SK-MEL-5 (cell line): Measurements from ENCODE around the gene SLC22A23. TPM values are rescaled to one million over a fixed set of nuclear protein-coding genes. Genes with fewer than 3 reads are reported as not detected.

Source experiments
- DNase-seq: peaks from one replicate; pipeline ENCODE4 v3.0.0-alpha.2; 2016; ENCODE audit warnings: low read depth, low spot score
- in situ Hi-C: cut with HindIII; loops from 2 replicates; pipeline ENCODE4 v1.10.0; 2016; ENCODE audit warnings: low sequenced_read_pairs, high pct_unique_total_duplicates, low pct_unique_long_range_greater_than_20kb
- total RNA-seq: library from RNA; depleted of rRNA; stranded (reverse); fragments of >200 nt; shearing (Covaris generic); gene quantifications from 2 replicates; pipeline ENCODE4 v1.2.3, GENCODE V29; 2014

Gene SLC22A23
- total RNA-seq, 1 experiment from 2014 or later, result 6.2 TPM

DNA sequence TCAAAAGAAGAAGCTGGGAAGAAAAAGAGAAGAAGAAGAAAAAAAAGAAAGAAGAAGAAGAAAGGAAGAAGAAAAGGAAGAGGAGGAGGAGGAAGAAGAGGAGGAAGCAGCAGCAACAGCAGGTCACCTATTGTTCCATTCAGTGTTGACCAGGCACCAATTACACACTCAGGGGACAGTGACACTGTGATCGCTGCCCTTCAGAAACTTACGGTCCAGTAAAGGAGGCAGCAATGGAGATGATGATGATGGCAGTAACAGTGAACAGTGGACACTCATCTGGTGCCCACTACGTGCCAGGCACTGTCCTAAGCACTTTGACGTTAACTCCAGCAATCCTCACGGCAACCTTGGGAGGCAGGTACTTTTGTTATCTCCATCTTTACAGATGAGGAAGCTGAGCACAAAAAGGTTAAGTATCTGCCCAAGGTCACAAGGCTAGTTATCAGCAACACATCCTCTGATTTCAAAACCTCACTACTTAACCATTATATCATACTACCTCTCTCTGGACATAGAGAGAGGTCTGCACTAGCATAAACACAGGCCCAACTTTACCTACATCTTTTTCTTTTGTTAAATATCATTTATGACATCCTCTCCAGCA lies 83.2 kb downstream of the SLC22A23 start:
- no peak for DNase-seq
- in situ Hi-C loops, result no loop called here

DNA sequence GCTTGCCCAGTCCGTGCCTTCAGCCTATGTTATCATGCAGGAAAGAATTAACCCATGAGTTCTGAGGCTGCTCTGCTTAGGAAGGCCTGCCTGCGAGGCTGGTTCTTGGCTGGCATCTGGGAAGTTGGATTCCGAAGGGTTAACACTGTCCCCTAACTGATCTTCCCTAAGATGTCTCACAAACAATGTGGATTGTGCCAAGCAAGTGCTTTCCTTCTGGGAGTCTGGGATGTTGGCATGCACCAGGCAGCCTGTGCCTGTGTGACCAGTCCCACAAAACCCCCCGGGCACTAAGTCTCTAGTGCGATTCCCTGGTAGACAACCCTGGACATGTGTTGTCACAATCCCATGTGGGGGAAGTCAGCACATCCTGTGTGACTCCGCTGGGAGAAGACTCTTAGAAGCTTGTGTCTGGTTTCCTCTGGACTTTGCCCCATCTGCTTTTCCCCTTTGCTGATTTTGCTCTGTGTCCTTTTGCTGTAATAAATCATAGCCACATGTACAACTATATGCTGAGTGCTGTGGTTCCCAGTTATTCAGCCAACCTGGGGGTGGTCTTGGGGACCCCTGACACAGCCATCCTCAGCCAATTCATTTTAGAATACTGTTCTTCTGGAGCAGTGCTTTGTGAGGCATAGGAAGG lies 83.8 kb downstream of the SLC22A23 start:
- DNase-seq, result no peak

DNA sequence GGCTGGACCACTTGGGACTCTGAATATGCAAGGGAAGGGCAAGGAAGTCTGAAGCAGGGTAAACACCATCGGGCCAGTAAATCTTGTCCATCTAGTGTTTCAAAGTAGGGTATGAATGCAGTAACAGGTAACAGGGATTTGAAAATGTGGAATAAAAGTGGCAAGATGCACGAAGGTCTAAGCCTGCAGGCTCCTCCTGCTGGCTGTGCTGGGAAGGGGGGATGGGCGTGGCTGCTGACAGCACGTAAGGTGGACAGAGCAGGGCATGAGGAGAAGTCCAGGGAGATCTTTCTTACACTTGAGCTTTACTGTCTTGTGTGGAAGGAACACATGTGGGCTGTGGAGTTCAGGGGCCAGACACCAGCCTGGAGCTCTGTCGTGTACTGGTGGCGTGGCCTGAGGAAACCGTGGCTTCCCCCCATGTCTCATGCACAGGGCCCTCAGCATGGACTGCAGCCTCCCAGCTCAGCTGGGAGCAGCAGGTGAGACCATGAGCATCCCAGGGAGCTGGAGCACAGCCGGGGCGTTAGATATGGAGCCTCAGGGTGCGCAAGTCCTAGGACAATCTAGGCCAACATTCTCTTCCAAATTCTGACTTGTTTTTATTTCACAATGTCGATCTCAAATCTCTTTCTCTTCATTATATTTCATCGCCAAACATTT lies 84.5 kb downstream of the SLC22A23 start:
- in situ Hi-C loops, result no loop called here
- DNase-seq, result peak; percentile 30

More for the DNA sequence above, 83.8 kb downstream of the SLC22A23 start:
- in situ Hi-C loops, result no loop called here

DNA sequence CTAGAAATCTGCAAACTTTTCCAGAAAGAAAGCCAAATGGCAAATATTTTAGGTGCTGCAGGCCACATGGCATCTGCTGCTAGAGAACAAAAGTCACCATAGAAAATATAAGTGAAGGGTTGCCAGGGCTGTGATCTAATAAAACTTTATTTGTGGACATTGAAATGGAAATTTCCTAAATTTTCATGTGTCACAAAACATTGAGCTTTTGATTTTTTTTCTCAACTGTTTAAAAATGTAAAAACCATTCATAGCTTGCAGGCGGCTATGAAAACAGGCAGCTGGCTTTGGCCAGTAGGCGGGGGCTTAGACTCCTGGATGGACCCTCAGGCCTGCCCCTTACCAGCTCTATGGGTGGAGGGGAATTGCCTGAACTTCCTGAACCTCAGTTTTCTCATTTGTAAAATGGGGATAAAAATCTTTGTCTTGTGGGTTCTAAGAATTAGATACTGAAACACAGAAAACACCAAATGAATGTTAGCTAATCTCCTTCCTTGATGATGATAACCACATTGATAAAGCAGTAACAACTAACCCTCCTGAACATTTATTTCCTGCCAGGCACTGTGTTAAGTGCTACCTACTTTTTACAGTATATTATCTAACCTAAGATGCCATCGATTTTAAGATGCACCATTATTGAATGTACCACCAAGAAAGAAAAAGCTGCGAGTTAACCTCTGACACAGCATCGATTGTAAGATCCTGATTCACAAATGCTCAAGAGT lies 85.5 kb downstream of the SLC22A23 start:
- in situ Hi-C loops, result no loop called here
- DNase-seq, result no peak

DNA sequence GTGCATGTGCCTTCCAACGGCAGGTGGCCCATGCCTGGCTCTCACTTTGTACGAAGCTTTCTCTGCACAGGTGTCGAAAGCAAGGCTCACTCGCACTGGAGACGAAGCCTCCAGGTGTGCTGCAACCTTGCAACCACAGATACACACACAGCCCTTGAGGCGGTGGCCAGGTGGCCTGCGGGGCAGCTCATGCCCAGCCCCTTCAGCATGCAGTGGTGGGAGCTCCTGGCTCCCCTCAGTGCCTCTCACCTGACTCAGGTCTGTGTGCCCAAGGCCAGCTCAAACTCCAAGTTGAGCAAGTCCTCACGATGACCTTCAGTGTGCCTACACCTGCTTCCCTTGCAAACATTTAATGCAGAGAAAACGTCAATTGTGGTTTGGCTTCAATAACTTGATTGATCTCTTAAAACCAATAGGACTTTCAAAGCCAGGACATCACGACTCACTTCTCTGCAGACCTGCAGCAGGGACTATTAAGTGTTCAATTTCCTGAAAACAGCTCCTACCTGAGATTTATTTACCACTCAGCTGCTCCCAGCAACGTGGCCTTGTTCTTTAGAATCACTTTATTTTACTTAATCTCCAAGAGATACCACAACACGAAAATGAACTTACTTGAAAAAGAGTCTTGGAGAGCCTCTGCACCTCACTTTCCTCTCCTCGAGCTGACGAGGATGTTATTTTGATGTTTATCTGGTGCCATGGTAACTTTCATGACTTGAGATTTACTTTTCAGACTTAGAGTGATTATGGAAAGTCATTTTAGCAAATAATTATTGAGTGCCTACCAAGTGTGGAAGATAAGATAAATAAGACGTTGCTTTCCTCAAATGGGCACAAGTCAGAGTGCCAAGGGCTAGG lies 86.3 kb downstream of the SLC22A23 start:
- in situ Hi-C loops, result no loop called here
- DNase-seq, result no peak

DNA sequence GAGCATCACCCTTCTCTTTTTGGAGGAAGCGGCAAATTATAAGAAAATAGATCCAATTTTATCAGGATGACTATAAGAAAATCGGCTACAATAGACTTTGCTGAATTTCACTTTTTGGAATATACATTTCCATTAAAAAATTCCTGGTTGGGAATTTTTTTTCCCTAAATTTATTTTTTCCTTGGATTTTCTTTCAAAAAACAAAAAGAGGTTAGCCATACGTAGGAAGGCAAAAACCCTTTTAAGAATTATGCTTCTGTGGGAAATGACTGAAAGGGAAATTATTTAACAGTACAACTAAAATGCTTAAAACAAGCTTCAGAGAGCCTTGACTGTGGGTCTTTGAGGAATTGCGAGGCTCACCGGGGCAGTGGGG lies 86.9 kb downstream of the SLC22A23 start:
- in situ Hi-C loops, result no loop called here
- DNase-seq, result no peak

DNA sequence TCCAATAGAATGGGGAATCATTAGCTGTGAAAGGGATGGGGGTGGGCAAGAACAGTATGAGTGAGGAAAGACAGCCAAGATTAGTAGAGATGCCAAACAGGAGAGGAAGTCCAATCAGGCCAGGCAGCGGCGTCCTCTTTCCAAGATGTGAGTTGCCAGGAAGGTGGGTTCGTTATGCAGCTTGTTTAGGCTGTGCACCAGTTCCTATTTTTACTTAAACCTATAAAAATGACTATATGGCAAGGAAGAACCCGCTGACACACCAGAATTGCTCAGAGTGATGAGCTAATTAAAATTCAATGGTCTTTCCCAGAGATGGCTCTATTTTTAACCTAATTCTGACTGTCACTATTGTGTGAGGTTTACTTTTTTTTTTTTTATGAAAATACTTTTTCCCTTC lies 88.2 kb downstream of the SLC22A23 start:
- in situ Hi-C loops, result no loop called here
- DNase-seq, result no peak

DNA sequence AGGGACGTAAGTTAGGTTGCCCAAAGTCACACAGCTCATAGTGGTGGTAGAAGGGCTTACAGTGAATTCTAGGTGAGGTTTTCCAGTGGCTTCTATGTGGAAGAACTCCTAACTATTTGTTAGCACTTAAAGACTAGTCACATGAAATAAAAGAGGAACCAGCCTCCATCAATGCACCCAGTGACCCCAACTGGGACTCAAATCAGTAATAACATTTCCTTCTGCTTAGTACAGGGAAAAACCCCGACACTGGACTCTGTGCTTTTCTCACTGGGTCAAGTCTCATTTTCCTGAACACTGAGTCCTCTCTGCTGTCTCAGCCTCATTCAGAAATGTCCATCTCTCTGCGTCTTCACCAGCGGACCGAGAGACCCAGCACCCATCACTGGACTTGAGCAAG lies 89.2 kb downstream of the SLC22A23 start:
- DNase-seq, result no peak
- in situ Hi-C loops, result no loop called here

DNA sequence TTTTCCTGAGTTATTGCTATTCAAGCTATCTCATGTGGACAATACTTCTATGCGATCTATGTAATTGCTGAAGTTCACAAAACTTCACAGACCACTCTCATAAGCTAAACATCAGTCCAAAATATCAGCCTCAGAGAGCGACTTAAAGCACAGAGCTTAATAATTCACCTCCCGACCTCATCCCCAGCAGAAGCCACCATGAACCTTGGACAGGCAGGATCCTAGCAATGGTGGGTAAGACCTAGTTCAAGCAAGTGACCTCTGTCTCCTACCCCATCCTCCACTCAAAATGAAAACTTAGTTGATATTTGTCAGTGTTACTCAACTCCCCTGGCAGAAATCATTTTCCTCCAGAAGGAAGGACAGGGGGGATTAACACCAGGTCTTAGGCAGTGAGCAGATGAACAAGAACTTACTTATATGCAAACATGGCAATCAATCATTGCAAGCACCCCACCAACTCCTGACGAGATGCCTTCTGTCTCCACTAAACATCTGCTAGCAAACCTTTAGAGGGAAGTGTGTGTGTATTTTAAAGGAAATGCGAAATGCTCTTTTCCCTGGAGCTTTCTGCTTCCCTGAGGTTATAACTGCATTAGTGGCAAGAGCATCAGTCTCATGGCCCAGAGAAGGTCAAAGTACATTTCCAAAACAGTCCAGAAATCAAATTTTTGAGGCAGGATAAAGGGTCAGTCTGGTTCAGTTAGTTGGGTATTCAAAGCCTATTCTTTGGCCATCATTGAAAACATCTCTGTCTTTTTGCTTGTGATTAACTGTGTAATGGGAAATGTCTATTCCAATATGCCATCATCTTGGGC lies 90.0 kb downstream of the SLC22A23 start:
- no peak for DNase-seq
- in situ Hi-C loops, result no loop called here

DNA sequence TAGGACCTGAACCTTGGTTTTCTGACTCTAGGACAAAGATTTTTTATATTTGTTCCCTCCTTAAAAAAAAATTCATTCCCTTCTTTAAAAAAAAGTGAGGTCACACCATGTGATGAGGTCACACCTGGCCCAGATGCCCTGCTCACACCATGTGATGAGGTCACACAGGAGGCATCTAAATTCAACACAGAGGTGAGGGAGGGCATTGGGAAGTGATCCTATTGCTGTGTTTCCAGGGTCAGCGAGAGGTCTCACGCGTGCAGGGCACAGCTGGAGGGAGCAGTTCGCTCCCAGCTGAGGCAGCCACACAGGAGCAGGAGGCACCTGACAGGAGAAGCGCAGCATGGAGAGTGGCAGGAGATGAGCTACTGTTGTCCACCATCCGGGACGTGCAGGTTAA lies 92.5 kb downstream of the SLC22A23 start:
- no peak for DNase-seq

DNA sequence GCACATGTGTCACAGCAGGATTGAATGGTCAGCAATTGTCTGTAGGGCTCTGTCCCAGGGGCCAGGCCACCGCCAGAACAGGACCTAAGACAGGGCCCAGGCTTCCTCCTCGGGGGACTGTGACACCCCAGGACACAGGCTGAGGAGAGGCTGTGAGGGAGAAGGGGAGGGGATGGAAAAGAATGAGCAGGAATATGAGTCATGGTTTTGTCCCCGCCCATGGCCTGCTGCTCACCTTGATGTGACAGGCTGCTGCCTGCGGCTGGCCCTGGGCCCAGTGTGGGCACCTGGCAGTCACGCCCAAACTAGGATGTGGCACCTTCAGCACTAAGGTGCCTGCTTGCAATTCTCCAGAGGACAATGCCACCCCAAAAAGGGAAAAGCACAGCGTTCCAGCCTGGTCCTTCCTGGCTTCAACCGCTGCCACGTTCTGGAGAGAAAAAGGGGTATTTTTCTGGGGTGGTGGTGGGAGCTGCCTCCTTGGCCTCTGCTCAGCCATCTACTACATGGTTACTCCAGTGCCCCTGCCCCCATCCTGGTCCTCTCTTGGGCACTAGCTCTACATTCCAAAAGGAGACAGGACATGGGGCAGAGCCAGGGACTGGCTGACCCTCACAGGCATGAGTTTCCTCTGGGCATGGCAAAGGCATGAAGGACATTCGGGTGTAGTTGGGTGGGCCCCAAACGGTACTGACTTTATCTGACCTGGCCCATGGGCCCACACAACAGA lies 93.4 kb downstream of the SLC22A23 start:
- no peak for DNase-seq
- in situ Hi-C loops, result no loop called here

More for the DNA sequence above, 92.5 kb downstream of the SLC22A23 start:
- in situ Hi-C loops, result no loop called here

DNA sequence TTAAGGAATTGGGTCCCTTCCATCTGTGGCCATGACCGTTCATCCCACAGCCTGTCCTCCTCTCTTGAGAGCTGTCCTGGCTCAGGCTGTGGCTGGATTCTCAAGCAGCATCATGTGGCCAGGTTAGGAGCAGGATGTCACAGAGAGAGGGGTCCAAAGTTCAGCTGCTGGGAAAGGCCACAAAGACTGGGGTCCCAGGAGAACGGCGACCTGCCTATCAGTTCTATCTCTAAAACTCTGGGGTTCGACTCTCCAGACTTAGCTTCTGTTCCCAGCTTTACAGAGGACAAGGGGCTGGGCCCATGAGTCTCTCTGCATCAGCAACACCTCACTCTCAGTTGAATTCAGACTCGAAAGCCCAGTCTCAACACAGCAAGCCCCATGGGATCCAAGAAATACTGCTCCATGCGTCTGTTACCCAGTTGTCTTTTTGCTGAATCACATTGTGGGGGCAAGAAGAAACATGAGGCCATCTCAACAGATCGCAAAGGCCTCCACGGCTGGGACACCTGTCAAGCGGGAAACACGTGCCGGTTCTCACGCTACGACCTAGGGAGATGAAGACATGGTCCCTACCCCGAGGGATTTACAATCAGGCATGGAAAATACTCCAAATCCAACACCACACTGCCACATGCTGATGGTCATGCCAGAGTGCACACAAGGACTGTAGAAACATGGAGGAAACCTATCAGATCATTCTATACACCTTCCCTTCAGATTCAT lies 95.4 kb downstream of the SLC22A23 start:
- DNase-seq, result no peak
- in situ Hi-C loops, result no loop called here

DNA sequence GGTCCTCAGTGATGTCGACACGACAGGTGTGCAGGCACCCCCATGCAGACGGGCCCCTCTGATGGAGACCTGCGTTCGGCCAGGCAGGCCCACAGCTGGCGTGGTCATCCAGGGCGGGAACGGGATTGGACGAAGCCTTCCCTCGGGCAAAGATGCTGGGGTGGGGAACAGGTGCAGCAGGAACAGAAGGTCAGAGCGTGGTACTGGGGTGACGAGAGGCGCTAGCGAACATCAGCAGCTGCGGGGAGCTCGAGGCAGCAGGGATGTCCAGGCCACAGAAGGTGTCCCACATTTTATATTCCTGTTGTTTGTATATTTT lies 96.2 kb downstream of the SLC22A23 start:
- in situ Hi-C loops, result no loop called here
- DNase-seq, result no peak

DNA sequence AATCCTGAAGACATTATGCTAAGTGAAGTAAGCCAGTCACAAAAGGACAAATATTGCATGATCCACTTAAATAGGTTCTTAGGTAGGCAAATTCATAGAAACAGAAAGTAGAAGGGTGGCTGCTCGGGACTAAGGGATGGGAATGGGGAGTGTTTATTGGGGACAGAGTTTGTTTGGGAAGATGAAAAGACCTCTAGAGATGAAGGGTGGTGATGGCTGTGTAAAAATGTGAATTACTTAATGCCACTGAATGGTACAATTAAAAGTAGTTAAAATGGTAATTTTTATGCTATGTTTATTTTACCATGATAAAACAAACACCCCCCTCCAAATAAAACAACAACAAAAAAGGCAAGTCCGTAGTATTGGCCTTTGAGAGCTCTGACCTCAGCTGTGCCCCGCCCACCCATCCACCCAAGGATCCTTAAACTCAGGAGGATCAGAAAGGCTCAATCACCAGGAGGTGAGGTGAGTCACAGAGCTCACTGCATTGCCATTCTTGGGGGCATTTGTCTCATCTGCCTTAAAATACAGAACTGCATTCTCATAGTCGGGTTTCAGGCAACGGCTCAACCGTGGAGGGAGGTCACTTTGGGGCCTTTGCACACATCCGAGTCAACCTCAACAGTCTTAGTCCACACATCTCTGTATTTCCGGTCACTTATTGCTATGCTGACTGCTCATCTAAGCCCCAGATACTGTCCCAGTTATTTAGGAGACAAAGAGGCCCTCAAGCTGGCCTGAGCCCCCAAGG lies 96.7 kb downstream of the SLC22A23 start:
- in situ Hi-C loops, result no loop called here
- no peak for DNase-seq

DNA sequence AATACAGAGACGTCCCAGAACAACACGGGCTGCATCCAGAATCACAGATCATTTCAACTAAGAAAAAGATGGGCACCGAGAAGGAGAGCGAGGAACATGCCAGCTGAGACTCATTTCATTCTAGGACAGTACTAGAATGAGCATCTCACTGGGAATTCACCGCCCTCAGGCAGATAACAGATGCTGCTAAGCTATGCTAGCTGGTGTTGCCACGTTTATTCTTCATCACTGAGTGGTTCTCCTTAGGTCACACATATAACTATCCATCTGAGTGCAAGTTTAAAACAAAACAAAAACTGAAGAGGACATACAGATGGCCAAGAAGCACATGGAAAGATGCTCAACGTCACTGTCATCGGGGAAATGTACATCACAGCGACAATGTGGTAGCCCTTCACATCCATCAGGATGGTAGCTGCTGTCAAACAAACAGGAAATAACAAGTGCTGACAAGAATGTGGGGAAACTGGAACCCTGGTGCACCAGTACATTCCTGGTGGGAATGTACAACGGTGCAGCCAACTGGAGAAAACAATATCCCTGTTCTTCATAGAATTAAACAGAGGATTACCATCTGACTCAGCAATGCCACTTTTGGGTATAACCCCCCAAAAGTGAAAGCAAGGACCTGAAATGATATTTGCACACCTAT lies 97.6 kb downstream of the SLC22A23 start:
- DNase-seq, result no peak
- in situ Hi-C loops, result no loop called here
